Astrocyte of the cerebellum (primary cell): ENCODE results near the gene MEG3.

Experiments used
- DNase-seq: peaks from one replicate; pipeline ENCODE4 v3.0.0-alpha.2; 2011; ENCODE audit warnings: low read depth
- H3K4me3 ChIP-seq: 2 replicates; pipeline ENCODE4 v1.5.1; 2011; ENCODE audit warnings: mild to moderate bottlenecking, low read depth, low read length, moderate library complexity
- in situ Hi-C: cut with HindIII; loops from 2 replicates; pipeline ENCODE4 v1.10.0; 2017; ENCODE audit warnings: low sequenced_read_pairs
- TF ChIP-seq, protein P1 (sequence below): IDR thresholded peaks from 2 replicates; pipeline ENCODE4 v1.5.1; 2012; ENCODE audit warnings: low read length, low read depth, moderate library complexity, mild to moderate bottlenecking; ENCODE audit errors: missing control alignments

MEG3 gene

DNA sequence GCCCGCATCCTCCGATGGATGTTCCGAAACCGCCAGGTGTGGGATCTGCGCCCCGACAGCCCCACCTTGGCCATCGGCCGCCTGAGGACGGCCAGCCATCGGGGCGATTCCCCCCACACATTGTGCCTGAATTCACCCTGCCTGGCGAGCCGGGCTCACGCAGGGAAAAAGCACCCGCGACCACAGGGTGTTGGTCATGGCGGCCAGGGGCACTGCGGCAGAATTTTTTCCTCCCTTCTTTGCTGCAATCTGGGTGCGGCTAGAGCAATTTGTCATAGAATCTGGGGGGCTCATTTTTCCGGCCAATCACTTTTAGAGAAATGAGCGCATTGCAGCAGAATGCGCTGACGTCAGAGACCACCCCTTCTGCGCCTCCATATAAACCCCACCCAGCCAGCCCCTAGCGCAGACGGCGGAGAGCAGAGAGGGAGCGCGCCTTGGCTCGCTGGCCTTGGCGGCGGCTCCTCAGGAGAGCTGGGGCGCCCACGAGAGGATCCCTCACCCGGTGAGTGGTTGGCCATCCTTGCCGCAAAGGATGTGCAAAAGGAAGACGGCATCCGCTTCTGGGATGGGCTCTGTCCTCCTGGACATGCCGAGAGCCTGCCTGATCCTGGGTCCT lies at the start of gene MEG3:
TSS of gene MEG3 (plus strand) at position 406 of the 619 bp plus-strand sequence.
- in situ Hi-C loops = no loop called here
- DNase-seq = peak; percentile 59
- TF ChIP-seq, protein P1, sequence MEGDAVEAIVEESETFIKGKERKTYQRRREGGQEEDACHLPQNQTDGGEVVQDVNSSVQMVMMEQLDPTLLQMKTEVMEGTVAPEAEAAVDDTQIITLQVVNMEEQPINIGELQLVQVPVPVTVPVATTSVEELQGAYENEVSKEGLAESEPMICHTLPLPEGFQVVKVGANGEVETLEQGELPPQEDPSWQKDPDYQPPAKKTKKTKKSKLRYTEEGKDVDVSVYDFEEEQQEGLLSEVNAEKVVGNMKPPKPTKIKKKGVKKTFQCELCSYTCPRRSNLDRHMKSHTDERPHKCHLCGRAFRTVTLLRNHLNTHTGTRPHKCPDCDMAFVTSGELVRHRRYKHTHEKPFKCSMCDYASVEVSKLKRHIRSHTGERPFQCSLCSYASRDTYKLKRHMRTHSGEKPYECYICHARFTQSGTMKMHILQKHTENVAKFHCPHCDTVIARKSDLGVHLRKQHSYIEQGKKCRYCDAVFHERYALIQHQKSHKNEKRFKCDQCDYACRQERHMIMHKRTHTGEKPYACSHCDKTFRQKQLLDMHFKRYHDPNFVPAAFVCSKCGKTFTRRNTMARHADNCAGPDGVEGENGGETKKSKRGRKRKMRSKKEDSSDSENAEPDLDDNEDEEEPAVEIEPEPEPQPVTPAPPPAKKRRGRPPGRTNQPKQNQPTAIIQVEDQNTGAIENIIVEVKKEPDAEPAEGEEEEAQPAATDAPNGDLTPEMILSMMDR = no peak
- H3K4me3 ChIP-seq = peak within 1 kb of the TSS; percentile 83

DNA sequence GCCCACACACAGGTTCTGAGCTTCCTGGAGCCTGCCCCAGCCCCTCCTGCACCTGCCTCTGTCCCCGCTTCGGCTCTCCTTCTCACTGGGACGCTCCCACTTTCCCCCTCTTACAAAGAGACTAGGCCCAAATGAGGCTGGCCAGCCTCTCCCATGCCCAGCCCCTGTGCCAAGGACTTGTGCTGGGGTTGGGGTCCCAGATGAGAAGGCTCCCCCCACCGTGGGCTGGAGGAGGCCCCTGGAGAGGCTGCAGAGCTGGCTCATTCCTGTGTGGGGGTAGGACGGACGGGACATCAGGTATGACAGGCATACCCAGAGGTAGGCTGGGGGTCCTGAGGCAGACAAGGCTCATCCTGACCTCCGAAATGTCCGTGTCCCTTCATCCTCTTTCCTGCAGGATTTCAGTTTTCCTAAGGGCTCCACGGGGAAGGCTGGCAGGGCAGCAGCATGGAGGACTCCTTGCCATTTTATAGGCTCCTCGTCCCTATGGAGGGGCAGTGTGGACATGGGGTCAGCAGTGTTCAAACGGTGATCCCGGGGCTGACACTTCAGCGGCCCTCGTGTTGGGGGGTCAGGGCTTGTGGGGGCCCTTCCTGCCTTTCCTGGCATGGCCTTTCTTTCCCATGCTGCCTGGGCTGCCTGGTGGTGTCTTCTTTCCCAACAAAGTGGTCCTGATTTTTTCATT lies 49.1 kb upstream of the MEG3 start:
- in situ Hi-C loops = no loop called here
- H3K4me3 ChIP-seq = no peak overlapping the region
- TF ChIP-seq, protein P1 = no peak
- DNase-seq = no peak

DNA sequence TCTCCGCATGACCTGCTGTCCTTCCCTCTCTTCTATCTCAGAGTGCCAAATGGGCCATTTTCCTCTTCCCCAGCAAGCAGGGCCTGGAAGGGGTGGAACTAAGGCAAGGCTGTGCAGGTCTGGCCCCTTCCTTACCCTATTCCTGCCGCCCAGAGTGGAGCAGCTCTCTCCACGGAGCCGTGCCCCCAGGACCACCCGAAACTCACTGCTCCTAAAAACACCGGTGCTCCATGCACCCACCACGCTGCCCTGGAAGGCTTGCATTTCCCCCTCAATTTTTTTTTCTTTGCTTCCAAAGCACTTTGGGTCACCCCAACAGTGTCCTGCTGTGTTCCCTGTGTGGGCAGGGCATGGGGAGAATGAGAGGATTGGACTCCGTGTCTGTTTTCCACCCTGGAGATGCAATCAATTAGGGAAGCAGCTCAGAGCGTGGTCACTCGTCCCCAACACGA lies 48.5 kb upstream of the MEG3 start:
- no peak for DNase-seq
- TF ChIP-seq, protein P1 = no peak
- in situ Hi-C loops = no loop called here
- H3K4me3 ChIP-seq = no peak overlapping the region

DNA sequence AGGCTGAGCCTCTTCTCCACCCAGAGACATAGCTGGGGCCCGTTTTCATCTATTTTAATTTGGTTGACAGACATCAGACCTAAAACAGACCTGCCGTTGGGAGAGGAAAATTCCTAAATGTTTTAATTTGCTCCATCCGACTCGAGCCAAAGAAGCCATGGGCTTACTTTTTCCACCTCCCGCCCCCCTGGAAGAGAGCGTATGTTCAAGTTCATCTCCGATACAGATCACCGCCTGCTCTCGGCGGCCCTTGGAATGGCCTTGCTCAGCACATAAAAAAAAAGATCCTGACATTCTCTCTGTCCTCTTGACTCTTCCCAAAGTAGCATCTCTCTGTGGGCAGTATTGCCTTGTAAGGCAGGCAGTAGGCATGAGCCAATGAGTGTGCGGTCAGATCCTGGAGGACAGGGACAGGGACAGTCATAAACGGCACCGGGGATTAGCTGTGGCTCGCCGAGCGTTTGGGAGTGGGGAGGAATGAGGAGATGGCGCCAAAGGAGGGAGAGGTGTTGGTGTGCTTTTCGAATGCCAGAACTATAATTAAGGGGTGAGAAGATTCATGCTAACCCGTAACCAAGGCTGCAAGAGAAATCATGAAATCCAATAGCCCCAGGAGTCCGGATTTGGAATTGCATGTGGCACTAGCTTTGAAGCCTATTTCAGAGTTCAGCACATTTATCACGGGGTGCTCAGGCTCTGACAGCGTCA lies 47.9 kb upstream of the MEG3 start:
- DNase-seq = no peak
- H3K4me3 ChIP-seq = no peak overlapping the region
- in situ Hi-C loops = no loop called here
- TF ChIP-seq, protein P1 = no peak

DNA sequence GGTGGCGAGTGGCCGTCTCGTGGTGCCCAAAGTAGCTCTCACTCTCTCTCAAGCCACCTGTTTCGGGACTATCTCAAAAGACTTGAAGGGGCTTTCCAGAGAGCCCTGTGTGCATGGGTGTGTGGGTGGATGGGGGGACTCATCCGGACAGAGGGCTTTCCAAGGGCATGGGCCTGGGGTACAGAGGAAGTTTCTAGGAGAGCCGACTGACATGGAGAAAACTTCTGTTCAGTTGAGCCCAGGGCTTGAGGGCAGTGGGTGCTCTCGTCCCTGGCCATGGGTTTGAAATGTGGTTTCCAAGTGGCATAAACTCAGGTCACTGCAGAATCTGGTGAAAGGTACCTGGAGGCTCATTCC lies 47.4 kb upstream of the MEG3 start:
- H3K4me3 ChIP-seq = no peak overlapping the region
- TF ChIP-seq, protein P1 = no peak
- in situ Hi-C loops = no loop called here
- DNase-seq = no peak

DNA sequence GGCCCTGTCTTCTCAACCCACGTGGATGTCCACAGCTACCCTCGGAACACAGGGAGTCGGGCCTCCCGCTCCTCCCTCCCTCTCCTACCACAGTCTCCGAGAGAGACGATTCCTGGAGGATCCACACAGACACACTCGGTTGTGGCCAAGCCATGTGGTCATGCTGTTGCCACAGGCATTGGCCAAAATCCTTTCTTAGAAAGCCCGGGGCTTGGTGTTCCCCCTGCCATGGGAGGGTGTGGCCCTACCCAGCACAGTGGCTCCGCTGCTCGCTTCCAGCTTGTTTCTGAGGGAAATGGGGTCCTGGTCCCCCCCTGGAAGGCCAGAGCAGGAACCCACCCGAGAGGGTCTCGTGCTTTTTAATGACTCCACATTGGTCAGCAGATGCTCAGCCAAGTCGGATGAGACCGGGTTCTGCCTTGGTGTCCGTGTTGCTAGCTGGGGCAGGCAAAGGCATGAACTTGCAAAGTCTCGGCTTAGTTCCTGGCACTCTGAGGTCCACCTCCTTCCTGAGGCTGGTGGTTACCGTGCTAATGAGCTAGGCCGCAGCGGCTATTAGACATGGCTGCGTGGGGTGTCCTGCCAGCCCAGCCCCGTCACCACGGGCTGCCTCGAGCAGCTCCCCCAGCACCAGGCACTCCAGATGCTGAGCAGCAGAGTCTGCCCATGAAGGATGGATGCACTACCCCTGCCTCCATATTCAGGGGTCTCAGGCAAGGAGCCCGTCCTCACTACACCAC lies 46.8 kb upstream of the MEG3 start:
- in situ Hi-C loops = no loop called here
- TF ChIP-seq, protein P1 = no peak
- H3K4me3 ChIP-seq = no peak overlapping the region
- no peak for DNase-seq
